ENCODE measurements around the gene TLR10.
"Not testable (repeated sequence)": the region's sequence is repeated elsewhere in the genome, so short reads cannot be mapped to it uniquely, and the experiment has no call there.

Gene TLR10

DNA sequence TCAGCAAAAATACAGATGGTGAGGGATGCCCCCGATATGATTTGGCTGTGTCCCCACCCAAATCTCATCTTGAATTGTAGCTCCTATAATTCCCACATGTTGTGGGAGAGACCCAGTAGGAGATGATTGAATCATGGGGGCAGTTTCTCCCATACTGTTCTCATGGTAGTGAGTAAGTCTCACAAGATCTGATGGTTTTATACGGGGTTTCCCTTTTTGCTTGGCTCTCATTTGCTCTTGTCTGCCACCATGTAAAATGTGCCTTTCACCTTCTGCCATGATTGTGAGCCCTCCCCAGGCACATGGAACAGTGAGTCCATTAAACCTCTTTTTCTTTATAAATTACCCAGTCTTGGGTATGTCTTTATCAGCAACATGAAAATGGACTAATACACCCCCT, 15.8 kb downstream of the TLR10 start:
- DNase-seq (ENCODE audit: low read depth): not testable (repeated sequence)

DNA sequence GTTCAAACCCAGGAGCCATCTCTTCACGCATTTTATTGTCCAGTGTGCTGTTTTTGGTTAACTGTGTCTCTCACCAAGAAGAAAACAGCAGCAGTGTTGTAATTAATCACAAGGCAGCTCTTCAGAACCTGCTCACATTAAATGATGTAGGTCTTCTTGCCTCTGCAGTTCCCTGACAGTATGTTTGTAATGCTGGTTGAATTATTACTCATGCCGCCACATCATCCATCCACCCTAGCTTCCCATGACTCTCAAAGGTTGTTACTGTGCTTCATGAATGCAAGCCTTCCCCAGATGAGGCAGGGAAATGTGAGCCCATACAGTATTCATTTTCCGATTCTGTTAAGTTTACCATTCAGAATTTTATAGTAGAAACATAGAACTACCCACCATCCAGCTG, 17.4 kb downstream of the TLR10 start:
- no peak for DNase-seq (ENCODE audit: low read depth)

DNA sequence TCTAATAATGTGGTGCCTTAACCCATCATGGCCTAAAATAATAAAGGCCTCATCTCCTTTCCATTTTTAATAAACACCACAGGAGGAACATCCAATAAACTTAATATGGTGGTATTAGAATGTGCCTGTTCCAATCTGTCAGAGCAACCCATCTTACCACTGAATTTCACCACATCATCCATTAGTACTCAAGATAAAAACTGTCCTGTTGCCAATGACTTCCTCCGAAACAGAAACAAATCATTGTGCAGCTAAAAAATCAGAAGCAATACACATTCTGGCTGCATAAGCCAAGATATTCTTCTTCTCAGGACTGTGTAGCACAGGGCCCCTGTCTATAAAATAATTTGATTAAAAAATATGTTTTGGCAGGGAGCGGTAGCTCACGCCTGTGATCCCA, 18.5 kb downstream of the TLR10 start:
- no peak for DNase-seq (ENCODE audit: low read depth)

DNA sequence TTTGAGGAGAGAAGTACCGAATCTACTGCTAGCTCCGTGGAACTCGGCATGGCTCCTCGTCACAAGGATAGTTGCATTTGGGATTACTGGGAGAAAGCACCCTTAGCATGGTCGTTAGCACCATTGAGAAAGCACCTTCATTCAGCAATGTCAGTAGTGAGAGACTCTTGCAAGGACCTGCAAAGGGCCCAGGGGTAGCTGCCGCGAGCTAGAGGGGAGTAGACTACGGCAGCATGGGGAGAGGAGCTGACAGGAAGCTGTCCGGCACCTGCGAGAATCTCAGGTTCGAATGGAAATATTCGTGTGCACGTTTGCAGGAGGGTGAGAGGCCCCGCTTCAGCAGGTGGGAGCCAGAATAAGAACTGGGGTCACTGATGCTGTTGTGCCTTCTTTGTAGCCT, 20.2 kb downstream of the TLR10 start:
- DNase-seq (ENCODE audit: low read depth): no peak

DNA sequence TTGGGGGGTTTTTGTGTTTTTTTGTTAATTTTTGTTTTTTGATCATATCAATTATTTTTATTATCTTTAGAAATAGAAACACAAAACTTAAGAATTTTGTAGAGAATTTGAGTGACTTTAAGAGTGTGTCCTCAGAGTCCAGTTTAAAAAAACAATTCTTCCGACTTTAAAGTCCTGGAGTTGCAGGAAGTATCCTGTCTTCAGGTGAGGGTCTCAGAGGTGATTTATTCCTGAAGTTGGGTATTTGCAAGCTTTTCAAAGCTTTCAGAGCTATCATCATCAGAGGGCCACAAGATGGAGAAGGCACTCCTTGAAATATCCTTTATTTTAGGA, 23.0 kb downstream of the TLR10 start:
- DNase-seq (ENCODE audit: low read depth): no peak

- peak; percentile 33 for DNase-seq (ENCODE audit: low read depth)
These were observed 23.5 kb downstream of the TLR10 start for GRCh38 chr4:38759113-38759789.

DNA sequence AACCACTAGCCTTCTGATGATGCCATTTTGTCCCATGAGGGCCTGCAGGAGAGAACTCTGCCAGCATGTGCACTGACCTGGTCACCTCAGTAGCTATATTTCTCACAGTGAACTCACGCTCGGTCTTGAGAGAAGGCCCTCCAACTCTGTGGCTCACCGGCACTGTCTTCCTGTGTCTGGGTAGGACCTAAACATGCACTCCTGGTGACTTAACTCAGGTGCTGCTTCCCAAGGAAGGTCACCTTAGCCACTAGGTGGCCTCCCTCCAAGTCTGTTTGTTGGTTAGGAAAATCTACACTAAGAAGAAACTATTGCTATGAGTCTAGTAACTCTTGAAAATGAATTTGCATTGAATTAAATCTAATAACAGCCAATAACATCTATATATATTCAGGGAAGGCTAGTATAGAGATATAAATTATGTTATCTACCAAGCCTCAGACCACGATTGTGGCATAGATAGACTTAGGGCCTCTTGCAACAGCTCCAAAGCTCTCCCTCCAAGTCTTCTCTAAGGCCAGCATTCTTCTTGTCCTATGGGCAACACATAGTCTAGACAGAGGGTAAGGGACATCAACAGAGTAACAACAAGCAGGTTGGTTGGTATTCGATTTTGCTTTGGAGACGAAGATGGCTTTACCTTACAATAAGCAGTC, 24.7 kb downstream of the TLR10 start:
- no peak for DNase-seq (ENCODE audit: low read depth)

GRCh38 chr4:38752941-38753806, 29.6 kb downstream of the TLR10 start:
- no peak for DNase-seq (ENCODE audit: low read depth)

DNA sequence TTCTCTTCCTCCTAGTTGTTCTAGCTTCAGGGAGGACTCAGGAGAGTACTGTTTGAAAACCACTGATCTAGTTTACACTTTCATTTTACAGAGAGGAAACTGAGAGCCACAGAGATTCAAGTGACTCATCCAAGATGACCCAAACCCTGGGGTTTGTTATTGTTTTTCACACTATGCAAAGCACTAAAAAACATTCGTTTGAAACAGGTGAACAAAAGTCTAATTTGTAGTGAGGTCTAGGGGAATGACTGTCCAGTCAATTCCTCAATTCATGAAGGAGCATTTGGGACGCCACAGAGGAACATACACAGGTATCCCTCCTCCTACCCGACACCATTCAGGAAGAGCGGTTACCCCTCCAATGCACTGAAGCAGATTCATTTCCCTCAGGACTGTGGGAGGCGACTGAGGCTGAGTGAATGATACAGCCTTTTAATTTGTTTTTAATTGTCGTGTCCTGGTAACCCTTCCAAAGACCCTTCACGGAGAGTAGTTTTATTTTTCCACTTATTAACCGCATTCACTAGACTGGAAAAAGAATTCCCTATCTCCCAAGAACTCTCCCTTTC, 30.3 kb downstream of the TLR10 start:
- no peak for DNase-seq (ENCODE audit: low read depth)

DNA sequence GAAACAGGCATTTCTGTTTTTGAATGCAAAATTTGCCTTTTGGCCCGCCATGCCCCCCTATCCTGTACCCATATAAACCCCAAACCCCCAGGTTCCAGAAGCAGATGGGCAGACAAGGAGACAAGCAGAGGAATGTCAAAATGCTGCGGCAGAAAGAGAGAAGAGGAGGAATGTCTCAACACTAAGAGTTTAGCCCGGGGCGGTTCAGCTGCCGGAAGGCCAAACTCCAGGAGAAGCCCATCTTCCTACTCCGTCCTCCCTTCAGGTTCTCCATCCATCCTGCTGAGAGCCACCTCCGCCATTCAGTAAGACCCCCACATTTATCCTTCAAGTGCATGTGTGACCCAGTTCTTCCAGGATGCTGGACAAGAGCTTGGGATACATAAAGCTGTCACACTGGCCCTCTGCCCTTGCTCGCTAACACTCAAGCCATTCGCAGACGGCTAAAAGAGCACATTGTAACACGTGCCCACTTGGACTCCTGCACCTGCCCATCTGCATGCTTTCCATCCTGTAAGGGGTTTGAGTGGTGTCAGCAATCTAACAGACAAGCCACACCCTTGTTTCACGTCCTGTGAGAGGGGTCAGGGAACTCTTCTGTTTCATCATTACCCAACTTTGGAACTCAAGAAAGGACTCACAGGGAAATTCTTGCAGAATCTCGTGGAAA, 31.3 kb downstream of the TLR10 start:
- no peak for DNase-seq (ENCODE audit: low read depth)

GRCh38 chr4:38749336-38749735, 33.5 kb downstream of the TLR10 start:
- DNase-seq (ENCODE audit: low read depth): no peak

GRCh38 chr4:38747629-38748028, 35.2 kb downstream of the TLR10 start:
- no peak for DNase-seq (ENCODE audit: low read depth)

GRCh38 chr4:38745881-38746280, 36.9 kb downstream of the TLR10 start:
- no peak for DNase-seq (ENCODE audit: low read depth)

DNA sequence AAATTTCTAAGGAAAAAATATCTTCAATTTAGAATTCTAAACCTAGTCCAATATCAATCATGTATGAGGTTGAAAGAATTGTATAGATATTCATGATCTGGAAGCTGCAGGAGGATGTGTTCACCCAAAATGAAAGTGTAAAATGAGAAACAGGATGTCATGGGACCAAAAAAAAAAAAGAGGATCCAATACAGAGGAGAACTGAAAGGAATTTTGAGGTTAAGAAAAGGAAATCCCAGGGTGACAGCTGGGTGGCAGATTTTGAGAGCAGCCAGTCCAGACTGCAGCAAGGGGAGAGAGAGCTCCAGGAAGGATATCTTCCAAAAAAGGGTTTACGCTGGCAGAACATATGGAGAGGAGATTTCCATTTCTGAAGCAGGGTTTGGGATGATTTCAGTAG, 38.9 kb downstream of the TLR10 start:
- no peak for DNase-seq (ENCODE audit: low read depth)

GRCh38 chr4:38740303-38740702, 42.5 kb downstream of the TLR10 start:
- no peak for DNase-seq (ENCODE audit: low read depth)

- no peak for DNase-seq (ENCODE audit: low read depth)
These were observed 43.6 kb downstream of the TLR10 start for GRCh38 chr4:38738940-38739803.

GRCh38 chr4:38735870-38736269, 46.9 kb downstream of the TLR10 start:
- DNase-seq (ENCODE audit: low read depth): no peak

DNA sequence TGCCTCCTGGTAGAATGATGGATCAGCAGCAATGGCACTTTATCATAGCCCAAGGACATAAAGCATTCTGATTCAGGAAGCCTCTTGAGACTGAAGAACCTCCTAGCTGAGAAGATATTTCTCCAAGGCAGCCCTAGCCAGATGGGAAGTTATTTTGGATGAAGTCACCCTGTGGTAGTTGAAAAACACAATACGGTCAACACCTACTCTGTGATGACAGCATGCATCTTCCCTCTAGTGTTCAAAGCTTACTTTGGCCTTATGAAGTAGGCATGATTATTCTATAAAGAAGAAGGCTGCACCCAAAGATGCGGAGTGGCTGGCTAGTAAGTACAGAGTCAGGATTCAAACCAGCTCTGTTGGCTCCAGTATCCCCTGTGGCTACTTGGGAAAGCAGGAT, 47.9 kb downstream of the TLR10 start:
- DNase-seq (ENCODE audit: low read depth): no peak

DNA sequence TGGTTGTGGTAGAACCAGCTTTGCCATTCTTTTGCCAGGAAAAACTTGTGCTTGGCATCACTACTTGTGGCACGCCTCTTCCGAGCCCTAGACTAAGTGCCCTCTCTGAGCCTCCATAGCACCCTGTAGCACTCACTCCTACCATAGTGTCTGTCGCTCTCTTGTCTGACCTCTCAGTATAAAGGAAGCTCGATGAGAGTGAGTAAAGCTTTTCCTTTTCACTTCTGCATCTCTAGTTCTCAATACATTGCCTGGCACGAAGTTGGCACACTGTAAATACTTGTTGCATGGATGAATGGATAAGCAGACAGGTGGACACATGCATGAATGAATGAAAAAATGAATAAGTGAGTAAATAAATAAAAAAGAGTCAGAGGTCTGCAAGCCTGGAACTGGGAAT, 48.3 kb downstream of the TLR10 start:
- no peak for DNase-seq (ENCODE audit: low read depth)

DNA sequence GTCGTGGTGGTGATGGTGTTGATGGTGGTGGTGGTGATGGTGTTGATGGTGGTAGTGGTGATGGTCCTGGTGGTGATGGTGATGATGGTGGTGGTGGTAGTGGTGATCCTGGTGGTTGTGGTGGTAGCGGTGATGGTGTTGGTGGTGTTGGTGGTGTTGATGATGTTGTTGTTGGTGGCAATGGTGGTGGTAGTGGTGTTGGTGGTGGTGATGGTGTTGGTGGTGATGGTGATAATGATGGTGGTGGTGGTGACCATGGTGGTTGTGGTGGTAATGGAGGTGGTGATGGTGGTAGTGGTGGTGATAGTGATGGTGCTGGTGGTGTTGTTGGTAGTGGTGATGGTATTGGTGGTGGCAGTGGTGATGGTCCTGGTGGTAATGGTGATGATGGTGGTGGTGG, 49.1 kb downstream of the TLR10 start:
- DNase-seq (ENCODE audit: low read depth): no peak
